Stomach smooth muscle (tissue), 2 donors: ENCODE results near the gene SEPTIN5.

ENCODE experiments used
- H3K27ac ChIP-seq: one replicate; pipeline ENCODE4 v1.7.0; 2013; ENCODE audit warnings: mild to moderate bottlenecking, low read length, inconsistent platforms
- H3K27me3 ChIP-seq, 2 donors: one replicate each; pipeline ENCODE4 v1.7.0; 2013; ENCODE audit warnings: low read length in 2 of 2; ENCODE audit not compliant: insufficient read depth in 2 of 2, control insufficient read depth in 1 of 2
- H3K36me3 ChIP-seq, 2 donors: one replicate each; pipeline ENCODE4 v1.7.0; 2013; ENCODE audit warnings: low read length in 2 of 2; ENCODE audit not compliant: control insufficient read depth in 2 of 2, insufficient read depth in 2 of 2
- H3K4me1 ChIP-seq: one replicate; pipeline ENCODE4 v1.7.0; 2013; ENCODE audit warnings: low read length; ENCODE audit not compliant: control insufficient read depth, insufficient read depth
- H3K4me3 ChIP-seq, 2 donors: one replicate each; pipeline ENCODE4 v1.7.0; 2013; ENCODE audit warnings: low read length in 2 of 2
- H3K9ac ChIP-seq, 2 donors: one replicate each; pipeline ENCODE4 v1.7.0; 2013; ENCODE audit warnings: low read length in 2 of 2, mild to moderate bottlenecking in 1 of 2
- H3K9me3 ChIP-seq, 2 donors: one replicate each; pipeline ENCODE4 v1.7.0; 2013; ENCODE audit warnings: low read length in 2 of 2; ENCODE audit not compliant: control insufficient read depth in 2 of 2
- donor health status: healthy.
- donor health status: Pancreatic carcinoma.

Gene SEPTIN5

GRCh38 chr22:19745155-19746101 lies 31.1 kb downstream of the SEPTIN5 start:
- Histone ChIP-seq H3K36me3 (no peaks in the 10 kb centered on the region), H3K4me3 (no peak overlapping the region), H3K4me1 (no peaks in the 10 kb centered on the region), H3K27ac (no peak overlapping the region), H3K27me3 (no peaks in the 10 kb centered on the region), H3K9me3 (no peaks in the 10 kb centered on the region), H3K9ac (no peak overlapping the region)

- Histone ChIP-seq H3K9ac (no peak overlapping the region), H3K9me3 (no peaks in the 10 kb centered on the region), H3K4me3 (no peak overlapping the region), H3K4me1 (no peaks in the 10 kb centered on the region), H3K36me3 (no peaks in the 10 kb centered on the region), H3K27me3 (peaks cover 0 to 1% of the 10 kb centered on the region in 2 donors), H3K27ac (no peak overlapping the region)
Observed at GRCh38 chr22:19746726-19747125, 32.4 kb downstream of the SEPTIN5 start.

- Histone ChIP-seq H3K4me3 (no peak overlapping the region), H3K9ac (no peak overlapping the region), H3K4me1 (no peaks in the 10 kb centered on the region), H3K27ac (no peak overlapping the region), H3K36me3 (no peaks in the 10 kb centered on the region), H3K27me3 (peaks cover 2 to 9% of the 10 kb centered on the region in 2 donors), H3K9me3 (no peaks in the 10 kb centered on the region)
Observed at GRCh38 chr22:19747551-19747950, 33.2 kb downstream of the SEPTIN5 start.

GRCh38 chr22:19748139-19748538 lies 33.8 kb downstream of the SEPTIN5 start:
- Histone ChIP-seq H3K27me3 (peaks cover 6 to 12% of the 10 kb centered on the region in 2 donors), H3K9ac (no peak overlapping the region)

GRCh38 chr22:19748991-19749664 lies 34.8 kb downstream of the SEPTIN5 start:
- H3K4me1 ChIP-seq, result no peaks in the 10 kb centered on the region
- peaks cover 15 to 22% of the 10 kb centered on the region in 2 donors for H3K27me3 ChIP-seq
- no peak overlapping the region for H3K9ac ChIP-seq
- H3K36me3 ChIP-seq, result no peaks in the 10 kb centered on the region
- no peak overlapping the region for H3K27ac ChIP-seq
- H3K4me3 ChIP-seq, result no peak overlapping the region
- no peaks in the 10 kb centered on the region for H3K9me3 ChIP-seq

More at GRCh38 chr22:19748139-19748538, 33.8 kb downstream of the SEPTIN5 start:
- no peak overlapping the region for H3K4me3 ChIP-seq
- no peaks in the 10 kb centered on the region for H3K4me1 ChIP-seq
- no peaks in the 10 kb centered on the region for H3K36me3 ChIP-seq
- H3K9me3 ChIP-seq, result no peaks in the 10 kb centered on the region
- no peak overlapping the region for H3K27ac ChIP-seq

- Histone ChIP-seq H3K4me3 (no peak overlapping the region), H3K36me3 (no peaks in the 10 kb centered on the region), H3K9ac (no peak overlapping the region), H3K27ac (no peak overlapping the region), H3K9me3 (no peaks in the 10 kb centered on the region), H3K27me3 (peaks cover 22 to 29% of the 10 kb centered on the region in 2 donors), H3K4me1 (no peaks in the 10 kb centered on the region)
Observed at GRCh38 chr22:19749876-19750275, 35.6 kb downstream of the SEPTIN5 start.

GRCh38 chr22:19750507-19751490 lies 36.5 kb downstream of the SEPTIN5 start:
- Histone ChIP-seq H3K4me3 (no peak overlapping the region), H3K4me1 (peaks cover 6% of the 10 kb centered on the region), H3K27me3 (peaks cover 23 to 38% of the 10 kb centered on the region in 2 donors), H3K27ac (no peak overlapping the region), H3K9me3 (no peaks in the 10 kb centered on the region), H3K9ac (no peak overlapping the region), H3K36me3 (no peaks in the 10 kb centered on the region)

- no peaks in the 10 kb centered on the region for H3K9me3 ChIP-seq
Observed at GRCh38 chr22:19751497-19752245, 37.4 kb downstream of the SEPTIN5 start.

GRCh38 chr22:19753090-19753842 lies 39.0 kb downstream of the SEPTIN5 start:
- Histone ChIP-seq H3K4me3 (no peak overlapping the region), H3K27ac (no peak overlapping the region), H3K27me3 (peaks cover 34 to 62% of the 10 kb centered on the region in 2 donors), H3K9ac (no peak overlapping the region), H3K36me3 (no peaks in the 10 kb centered on the region), H3K4me1 (peaks cover 17% of the 10 kb centered on the region), H3K9me3 (no peaks in the 10 kb centered on the region)

More at GRCh38 chr22:19751497-19752245, 37.4 kb downstream of the SEPTIN5 start:
- Histone ChIP-seq H3K4me3 (no peak overlapping the region), H3K4me1 (peaks cover 14% of the 10 kb centered on the region), H3K27ac (no peak overlapping the region), H3K36me3 (no peaks in the 10 kb centered on the region), H3K9ac (no peak overlapping the region), H3K27me3 (peaks cover 30 to 47% of the 10 kb centered on the region in 2 donors)
